PC-9 (cell line): ENCODE results near the gene ATXN1. TPM values are rescaled to one million over a fixed set of nuclear protein-coding genes. Genes with fewer than 3 reads are reported as not detected.

ENCODE experiments used
- BruUV-seq: library from RNA; stranded (reverse); fragments of 400-500 nt; replicated peaks from 2 replicates; lab custom pipeline; 2021; lab: Mats Ljungman, UMichigan
- CTCF ChIA-PET: fragments of 300-600 bp; sonication (Branson Sonifier 250); formaldehyde crosslinking; loops from one replicate; lab custom pipeline; 2022; ENCODE audit warnings: antibody characterized with exemption; lab: Charles Lee
- POLR2A ChIA-PET: fragments of 300-600 bp; sonication (Branson Sonifier 250); formaldehyde crosslinking; loops from one replicate; lab custom pipeline; 2022; ENCODE audit warnings: antibody characterized with exemption; ENCODE audit not compliant: unreplicated experiment; lab: Charles Lee
- DNase-seq, 2 experiments: peaks; one replicate each; pipeline versions ENCODE4 v3.0.0 to v3.0.0-alpha.2; 2015 to 2022; ENCODE audit warnings: mixed read lengths in 1 of 2
- H2AFZ ChIP-seq: fragments of 200-600 bp; sonication (generic); 2 replicates; pipeline ENCODE4 v1.8.1; 2017; ENCODE audit warnings: antibody characterized with exemption
- H3F3A ChIP-seq: fragments of 200-600 bp; sonication (generic); 2 replicates; pipeline ENCODE4 v1.8.1; 2017; ENCODE audit warnings: antibody characterized with exemption, mild to moderate bottlenecking, low read depth; ENCODE audit not compliant: insufficient read depth
- H3K27ac ChIP-seq: fragments of 200-600 bp; sonication (generic); 2 replicates; pipeline ENCODE4 v1.6.1; 2016; ENCODE audit warnings: mixed run types
- H3K27me3 ChIP-seq: fragments of 200-600 bp; sonication (generic); 2 replicates; pipeline ENCODE4 v1.6.1; 2016; ENCODE audit warnings: low read depth, mixed run types; ENCODE audit not compliant: insufficient read depth
- H3K36me3 ChIP-seq: fragments of 200-600 bp; sonication (generic); 2 replicates; pipeline ENCODE4 v1.6.1; 2016; ENCODE audit warnings: low read depth, mixed run types
- H3K4me1 ChIP-seq: fragments of 200-600 bp; sonication (generic); replicated peaks from 2 replicates; pipeline ENCODE4 v1.6.1; 2016; ENCODE audit warnings: mixed run types; ENCODE audit not compliant: insufficient read depth
- H3K4me2 ChIP-seq: fragments of 200-600 bp; sonication (generic); 2 replicates; pipeline ENCODE4 v1.6.1; 2017; ENCODE audit warnings: mixed run types
- H3K4me3 ChIP-seq: fragments of 200-600 bp; sonication (generic); 2 replicates; pipeline ENCODE4 v1.6.1; 2016; ENCODE audit warnings: mixed run types
- H3K79me2 ChIP-seq: fragments of 200-600 bp; sonication (generic); 2 replicates; pipeline ENCODE4 v1.6.1; 2017; ENCODE audit warnings: low read depth, mixed run types
- H3K9me2 ChIP-seq: fragments of 200-600 bp; sonication (generic); 2 replicates; pipeline ENCODE4 v1.8.1; 2017; ENCODE audit warnings: mild to moderate bottlenecking; ENCODE audit not compliant: insufficient read depth
- H3K9me3 ChIP-seq: fragments of 200-600 bp; sonication (generic); 2 replicates; pipeline ENCODE4 v1.8.1; 2016; ENCODE audit warnings: low read depth; ENCODE audit not compliant: insufficient read depth
- H4K20me1 ChIP-seq: fragments of 200-600 bp; sonication (generic); 2 replicates; pipeline ENCODE4 v1.8.1; 2017; ENCODE audit not compliant: insufficient read depth
- CTCF ChIP-seq: fragments of 200-600 bp; sonication (generic); conservative IDR thresholded peaks from 2 replicates; pipeline ENCODE4 v1.6.1; 2017; ENCODE audit warnings: mixed run types, antibody characterized with exemption, mild to moderate bottlenecking, moderate library complexity
- EZH2 ChIP-seq: fragments of 200-600 bp; sonication (generic); IDR thresholded peaks from 2 replicates; pipeline ENCODE4 v1.8.0; 2017; ENCODE audit warnings: antibody characterized with exemption, low read depth
- intact Hi-C: fragments of 100-400 bp; cut with micrococcal nuclease; formaldehyde crosslinking; loops from one replicate; pipeline ENCODE4 v1.10.0; 2022; ENCODE audit not compliant: unreplicated experiment
- total RNA-seq: library from RNA; stranded (reverse); gene quantifications from 2 replicates; pipeline ENCODE4 v1.2.3, GENCODE V29; 2021

ATXN1 gene
- total RNA-seq, 1 experiment from 2014 or later, result 42.7 TPM

GRCh38 chr6:16781348-16782169, 20.3 kb upstream of the ATXN1 start:
- no peaks in the 10 kb centered on the region for H3K36me3 ChIP-seq
- no peaks in the 10 kb centered on the region for H3K9me3 ChIP-seq
- 0 out of 2 replicates have a peak, but pooled peaks cover 12% of the 10 kb centered on the region for H3K4me1 ChIP-seq
- ChIA-PET POLR2A (no interaction called here), CTCF (interaction anchor here (0.6 kb wide), 1 partner anchor 1367 kb away, joined by 6 read pairs; no protein-coding TSS in a partner anchor)
- no peaks in the 10 kb centered on the region for H3F3A ChIP-seq
- H3K4me2 ChIP-seq, result 0 out of 2 replicates have a peak overlapping the region, but pooled peaks have one; percentile 10
- H3K27ac ChIP-seq, result no peak overlapping the region
- H4K20me1 ChIP-seq, result no peaks in the 10 kb centered on the region
- no peaks in the 10 kb centered on the region for H3K79me2 ChIP-seq
- TF ChIP-seq CTCF, result no peak
- 0 out of 2 replicates have a peak overlapping the region, but pooled peaks have one; percentile 15 for H2AFZ ChIP-seq
- intact Hi-C loops, result no loop called here
- H3K9me2 ChIP-seq, result no peaks in the 10 kb centered on the region
- no peaks in the 10 kb centered on the region for H3K27me3 ChIP-seq
- peak in 1 of 2 experiments; percentile 50 for DNase-seq
- no TSS peak for BruUV-seq
- H3K4me3 ChIP-seq, result no peak overlapping the region

- intact Hi-C loops, result no loop called here
- Histone ChIP-seq H3K4me3 (no peak overlapping the region), H2AFZ (no peak overlapping the region), H3K9me2 (no peaks in the 10 kb centered on the region), H3K27me3 (no peaks in the 10 kb centered on the region), H3K4me1 (0 out of 2 replicates have a peak, but pooled peaks cover 12% of the 10 kb centered on the region), H3F3A (no peaks in the 10 kb centered on the region), H3K4me2 (no peak overlapping the region), H3K27ac (no peak overlapping the region), H4K20me1 (no peaks in the 10 kb centered on the region), H3K79me2 (no peaks in the 10 kb centered on the region), H3K9me3 (no peaks in the 10 kb centered on the region), H3K36me3 (no peaks in the 10 kb centered on the region)
- BruUV-seq, result no TSS peak
- ChIA-PET CTCF (no interaction called here), POLR2A (interaction anchor here (0.7 kb wide), 1 partner anchor 27 kb away, joined by 3 read pairs; no protein-coding TSS in a partner anchor)
- no peak for DNase-seq
- TF ChIP-seq CTCF (no peak), EZH2 (no peak)
Measured at GRCh38 chr6:16778521-16778920, 17.3 kb upstream of the ATXN1 start.

DNA sequence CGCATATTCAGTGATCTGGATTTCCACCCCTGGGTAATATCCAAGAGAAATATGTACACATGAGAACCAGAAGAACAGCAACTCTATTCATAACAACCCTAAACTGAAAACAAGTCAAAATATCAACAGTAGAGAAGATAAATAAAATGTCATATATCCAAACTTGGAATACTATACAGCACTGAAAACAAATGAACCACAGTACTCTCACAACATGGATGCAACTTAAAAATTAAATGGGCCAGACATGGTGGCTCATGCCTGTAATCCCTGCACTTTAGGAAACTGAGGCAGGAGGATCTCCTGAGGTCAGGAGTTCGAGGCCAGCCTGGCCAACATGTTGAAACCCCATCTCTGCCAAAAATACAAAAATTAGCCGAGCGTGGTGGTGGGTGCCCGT, 16.5 kb upstream of the ATXN1 start:
- Histone ChIP-seq H3K79me2 (no peaks in the 10 kb centered on the region), H2AFZ (no peak overlapping the region), H3K27me3 (no peaks in the 10 kb centered on the region), H4K20me1 (no peaks in the 10 kb centered on the region), H3K4me1 (0 out of 2 replicates have a peak, but pooled peaks cover 12% of the 10 kb centered on the region), H3K27ac (no peak overlapping the region), H3K9me2 (no peaks in the 10 kb centered on the region), H3F3A (no peaks in the 10 kb centered on the region), H3K4me3 (no peak overlapping the region), H3K36me3 (no peaks in the 10 kb centered on the region), H3K9me3 (no peaks in the 10 kb centered on the region), H3K4me2 (no peak overlapping the region)
- ChIA-PET CTCF (no interaction called here), POLR2A (no interaction called here)
- no peak for DNase-seq
- BruUV-seq, result no TSS peak
- no peak for TF ChIP-seq EZH2
- TF ChIP-seq CTCF, result no peak
- intact Hi-C loops, result no loop called here
